Jurkat, Clone E6-1 (cell line): ENCODE measurements around the gene LCT. TPM values are rescaled to one million over a fixed set of nuclear protein-coding genes. Genes with fewer than 3 reads are reported as not detected.
"Not testable (repeated sequence)": the region's sequence is repeated elsewhere in the genome, so short reads cannot be mapped to it uniquely, and the experiment has no call there.

Experiments used
- DNase-seq: peaks from one replicate; pipeline ENCODE4 v3.0.0-alpha.2; 2011; ENCODE audit warnings: low read depth, low spot score
- H3K4me3 ChIP-seq: 2 replicates; pipeline ENCODE4 v1.5.1; 2011; ENCODE audit warnings: mild to moderate bottlenecking, low read length, control low read depth, moderate library complexity
- polyA plus RNA-seq: library from polyadenylated mRNA; unstranded; fragments of >200 nt; gene quantifications from one replicate; pipeline ENCODE4 v1.2.1, GENCODE V29; 2012; ENCODE audit warnings: missing spikeins; ENCODE audit not compliant: insufficient read length, insufficient read depth

LCT gene
- polyA plus RNA-seq, result 0.57 TPM

- no peak for DNase-seq
- no peak within 1 kb of the TSS for H3K4me3 ChIP-seq
Measured at GRCh38 chr2:135836596-135837270, at the start of gene LCT. Gene LCT, minus strand, starts transcription at chr2:135837184. Its CDS starts 15 bp downstream, at chr2:135837169.

DNA sequence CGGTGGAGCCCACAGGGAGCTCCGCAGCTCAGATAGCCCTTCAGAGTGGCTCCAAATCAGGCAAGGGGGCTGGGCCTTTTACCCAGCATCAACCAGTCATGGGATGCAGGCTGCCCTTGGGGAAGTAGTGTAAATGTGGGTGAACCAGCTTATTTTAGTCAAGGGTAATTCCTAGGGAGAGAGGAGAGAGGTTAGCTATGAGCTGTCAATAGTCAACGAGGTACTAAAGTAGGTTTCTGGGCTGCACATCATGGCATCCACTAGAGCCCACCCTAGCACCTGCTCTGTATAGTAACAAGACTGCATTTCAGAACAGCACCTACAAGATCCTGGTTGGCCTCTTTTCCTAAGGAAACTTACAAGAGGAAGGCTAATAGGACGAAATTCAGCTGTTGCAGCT lies 48.7 kb upstream of the LCT start:
- H3K4me3 ChIP-seq, result no peak overlapping the region
- DNase-seq, result no peak

- H3K4me3 ChIP-seq, result no peak overlapping the region
Measured at GRCh38 chr2:135882415-135882814, 45.4 kb upstream of the LCT start.

DNA sequence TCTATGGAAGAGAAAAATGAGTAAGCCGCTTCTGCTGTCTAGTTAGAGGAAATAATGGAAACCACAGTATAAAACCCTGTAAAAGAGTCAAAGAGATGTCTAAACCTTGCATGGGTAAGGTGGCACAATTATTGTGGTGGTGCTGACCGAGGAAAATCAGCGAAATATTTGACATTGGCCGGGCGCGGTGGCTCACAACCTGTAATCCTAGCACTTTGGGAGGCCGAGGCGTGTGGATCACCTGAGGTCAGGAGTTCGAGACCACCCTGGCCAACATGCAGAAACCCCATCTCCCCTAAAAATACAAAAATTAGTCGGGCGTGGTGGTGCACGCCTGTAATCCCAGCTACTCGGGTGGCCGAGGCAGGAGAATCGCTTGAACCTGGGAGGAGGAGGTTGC lies 39.8 kb upstream of the LCT start:
- not testable (repeated sequence) for DNase-seq
- peak overlapping the region; percentile 55 for H3K4me3 ChIP-seq

More at GRCh38 chr2:135882415-135882814, 45.4 kb upstream of the LCT start:
- no peak for DNase-seq

- H3K4me3 ChIP-seq, result peak within 1 kb of the TSS; percentile 85
- peak; percentile 99 for DNase-seq
Measured at GRCh38 chr2:135876066-135876711, 39.2 kb upstream of the LCT start, which contains the start of gene MCM6. Gene MCM6, minus strand, starts transcription at chr2:135876443. Its CDS starts 78 bp downstream, at chr2:135876365.

- peak overlapping the region; percentile 85 for H3K4me3 ChIP-seq
- peak; percentile 61 for DNase-seq
Measured at GRCh38 chr2:135875491-135876065, 38.6 kb upstream of the LCT start.

DNA sequence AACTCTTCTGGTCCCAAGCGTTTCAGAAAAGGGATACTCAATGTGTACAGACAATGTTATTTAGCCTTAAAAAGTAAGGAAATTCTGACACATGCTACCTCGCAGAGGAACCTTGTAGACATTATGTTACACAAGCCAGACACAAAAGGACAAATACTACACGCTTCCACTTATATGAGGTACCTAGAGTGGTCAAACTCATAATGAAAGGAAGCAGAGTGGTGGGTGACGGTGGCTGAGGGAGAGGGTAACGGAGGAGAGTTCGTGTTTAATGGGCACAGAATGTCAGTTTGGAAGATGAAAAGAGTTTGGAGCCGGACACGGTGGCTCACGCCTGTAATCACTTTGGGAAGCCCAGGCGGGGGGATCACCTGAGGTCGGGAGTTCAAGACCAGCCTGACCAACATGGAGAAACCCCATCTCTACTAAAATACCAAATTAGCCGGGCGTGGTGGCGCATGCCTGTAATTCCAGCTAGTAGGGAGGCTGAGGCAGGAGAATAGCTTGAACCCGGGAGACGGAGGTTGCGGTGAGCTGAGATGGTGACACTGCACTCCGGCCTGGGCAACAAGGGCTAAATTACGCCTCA lies 37.9 kb upstream of the LCT start:
- DNase-seq, result no peak

GRCh38 chr2:135870571-135870970 lies 33.6 kb upstream of the LCT start:
- no peak overlapping the region for H3K4me3 ChIP-seq
- DNase-seq, result no peak

More for the DNA sequence above, 37.9 kb upstream of the LCT start:
- peak overlapping the region; percentile 85 for H3K4me3 ChIP-seq

DNA sequence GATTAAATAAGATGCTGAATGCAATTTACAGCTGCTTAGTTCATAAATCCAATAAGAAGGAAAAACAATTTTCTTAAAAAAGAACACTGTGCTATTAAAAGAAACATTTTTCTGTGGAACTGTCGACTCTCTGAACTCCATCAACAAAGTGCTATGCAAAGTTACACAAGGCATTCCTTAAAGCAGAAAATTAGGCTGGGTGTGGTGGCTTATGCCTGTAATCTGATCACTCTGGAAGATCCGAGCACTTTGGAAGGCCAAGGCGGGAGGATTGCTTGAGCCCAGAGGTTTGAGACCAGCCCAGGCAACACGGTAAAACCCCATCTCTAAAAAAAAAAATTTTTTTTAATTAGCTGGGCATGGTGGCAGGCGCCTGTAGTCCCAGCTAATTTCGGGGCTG lies 26.2 kb upstream of the LCT start:
- no peak for DNase-seq
- H3K4me3 ChIP-seq, result no peak overlapping the region

GRCh38 chr2:135862718-135863117 lies 25.7 kb upstream of the LCT start:
- DNase-seq, result no peak
- no peak overlapping the region for H3K4me3 ChIP-seq

GRCh38 chr2:135853401-135853800 lies 16.4 kb upstream of the LCT start:
- DNase-seq, result no peak
- no peak overlapping the region for H3K4me3 ChIP-seq

DNA sequence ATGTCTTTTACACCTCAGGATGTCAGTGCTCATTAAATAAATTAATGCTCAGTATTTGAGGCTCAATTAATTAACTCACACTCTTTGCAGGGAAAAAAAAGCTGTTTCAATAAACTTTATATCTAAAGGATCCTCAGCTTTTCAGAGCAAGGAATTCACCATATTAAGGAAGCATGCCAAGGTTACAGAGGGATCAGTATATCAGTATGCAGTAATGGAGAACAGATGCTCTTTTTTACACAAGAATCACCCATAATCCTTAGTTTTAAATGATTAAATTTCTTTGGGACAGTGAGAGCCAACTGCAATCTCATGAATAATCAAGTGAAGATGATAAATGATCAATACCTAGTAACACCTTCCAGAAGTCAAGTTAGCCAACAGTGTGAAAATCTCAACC lies 14.9 kb upstream of the LCT start:
- DNase-seq, result no peak
- H3K4me3 ChIP-seq, result no peak overlapping the region

DNA sequence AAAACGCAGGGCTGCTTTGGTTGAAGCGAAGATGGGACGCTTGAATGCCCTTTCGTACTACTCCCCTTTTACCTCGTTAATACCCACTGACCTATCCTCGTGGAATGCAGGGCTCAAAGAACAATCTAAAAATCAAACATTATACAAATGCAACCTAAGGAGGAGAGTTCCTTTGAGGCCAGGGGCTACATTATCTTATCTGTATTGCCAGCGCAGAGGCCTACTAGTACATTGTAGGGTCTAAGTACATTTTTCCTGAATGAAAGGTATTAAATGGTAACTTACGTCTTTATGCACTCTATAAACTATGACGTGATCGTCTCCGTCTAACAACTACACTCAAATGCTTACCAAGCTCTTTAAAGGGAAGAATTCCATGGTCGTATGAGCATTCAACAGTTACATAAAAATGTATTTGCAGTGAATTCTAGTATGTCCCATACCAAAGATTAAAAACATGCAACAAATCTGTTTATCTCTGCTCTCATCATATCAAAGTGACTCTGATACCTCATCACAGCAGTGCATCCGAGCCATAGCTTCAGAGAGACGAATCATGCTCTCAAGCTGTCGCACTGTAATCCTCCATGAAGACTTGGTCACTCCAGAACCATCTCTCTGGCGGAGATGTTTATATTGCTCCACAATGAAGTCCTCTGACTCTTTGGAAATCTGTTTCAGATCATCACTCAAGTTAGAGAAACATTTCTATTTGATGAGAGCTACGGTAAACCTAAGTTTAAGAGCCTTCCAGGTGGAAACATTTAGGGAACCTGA lies 14.1 kb upstream of the LCT start:
- no peak for DNase-seq
- no peak overlapping the region for H3K4me3 ChIP-seq

- H3K4me3 ChIP-seq, result no peak overlapping the region
- DNase-seq, result no peak
Measured at GRCh38 chr2:135849087-135849486, 12.1 kb upstream of the LCT start.

- DNase-seq, result no peak
- no peak overlapping the region for H3K4me3 ChIP-seq
Measured at GRCh38 chr2:135845997-135846396, 9.0 kb upstream of the LCT start.

GRCh38 chr2:135845257-135845656 lies 8.3 kb upstream of the LCT start:
- H3K4me3 ChIP-seq, result no peak overlapping the region
- no peak for DNase-seq

GRCh38 chr2:135844301-135844895 lies 7.4 kb upstream of the LCT start:
- no peak overlapping the region for H3K4me3 ChIP-seq
- no peak for DNase-seq

DNA sequence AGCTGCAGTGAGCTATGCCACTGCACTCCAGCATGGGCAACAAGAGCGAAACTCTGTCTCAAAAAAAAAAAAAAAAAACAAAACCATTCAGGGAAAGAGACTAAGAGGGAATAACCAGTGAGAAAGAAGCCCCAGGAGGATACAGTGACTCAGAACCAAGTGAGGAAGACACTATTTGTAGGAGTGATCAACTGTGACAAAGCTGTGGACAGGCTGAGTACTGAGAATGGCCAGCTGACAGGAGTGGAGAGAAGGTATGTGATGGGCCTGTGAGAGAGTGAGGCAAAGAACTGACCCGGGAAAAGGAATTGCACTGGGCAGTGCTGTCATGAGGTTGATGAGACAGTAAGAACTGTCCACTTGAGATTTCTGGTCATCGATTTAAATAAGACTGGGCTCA lies 6.7 kb upstream of the LCT start:
- H3K4me3 ChIP-seq, result no peak overlapping the region
- DNase-seq, result no peak

DNA sequence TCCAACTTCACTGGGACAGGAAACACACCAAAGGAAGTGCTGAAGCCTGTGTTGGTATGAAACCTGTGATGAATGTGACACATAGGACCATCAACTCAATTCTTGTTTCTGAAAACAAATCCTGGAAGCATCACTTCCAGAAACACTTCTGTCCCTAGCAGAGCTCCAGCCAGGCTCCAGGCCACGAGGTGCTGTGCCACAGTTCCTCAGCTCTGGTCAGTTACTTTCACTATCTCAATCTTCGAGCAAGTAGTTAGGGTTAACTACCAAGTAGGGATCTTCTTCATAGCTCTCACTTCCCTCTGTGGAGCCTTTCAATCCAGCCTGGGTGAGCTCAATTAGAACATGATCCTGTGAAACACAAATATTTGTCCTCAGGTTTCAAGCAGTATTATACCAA lies 3.6 kb upstream of the LCT start:
- no peak overlapping the region for H3K4me3 ChIP-seq
- DNase-seq, result no peak
